ENCODE measurements around the gene BSPRY. TPM values are rescaled to one million over a fixed set of nuclear protein-coding genes. Genes with fewer than 3 reads are reported as not detected.
A peak's percentile ranks its signal among the peaks of the same experiment; 100 is the strongest.

Gene BSPRY
- total RNA-seq, 1 experiment from 2014 or later, result 14.5 TPM

- H3K27me3 Mint-ChIP-seq (ENCODE audit: unreplicated experiment), result no peaks in the 10 kb centered on the region
- CTCF ChIA-PET, result no interaction called here
- BruUV-seq (replicated peaks), result TSS peak; percentile 48
- no peak for TF ChIP-seq CTCF (IDR thresholded peaks at IDR 0.05; ENCODE audit: unreplicated experiment)
- H3K27ac Mint-ChIP-seq (ENCODE audit: unreplicated experiment), result no peak overlapping the region
- intact Hi-C loops (cut with micrococcal nuclease; ENCODE audit: unreplicated experiment), result no loop called here
- peaks cover 12% of the 10 kb centered on the region for H3K36me3 Mint-ChIP-seq (ENCODE audit: insufficient read depth, unreplicated experiment)
- no peaks in the 10 kb centered on the region for H3K9me3 Mint-ChIP-seq (ENCODE audit: low read depth, unreplicated experiment)
- DNase-seq, result no peak
- peak overlapping the region; percentile 67 for H3K4me3 Mint-ChIP-seq (ENCODE audit: low read depth, unreplicated experiment)
- peaks cover 24% of the 10 kb centered on the region for H3K4me1 Mint-ChIP-seq (ENCODE audit: low read depth, unreplicated experiment)
These were observed 1.6 kb downstream of the BSPRY start for GRCh38 chr9:113350937-113351336.

GRCh38 chr9:113352006-113352405, 2.7 kb downstream of the BSPRY start:
- no peak overlapping the region for H3K4me3 Mint-ChIP-seq (ENCODE audit: low read depth, unreplicated experiment)
- H3K36me3 Mint-ChIP-seq (ENCODE audit: insufficient read depth, unreplicated experiment), result peaks cover 12% of the 10 kb centered on the region
- no peak for TF ChIP-seq CTCF (IDR thresholded peaks at IDR 0.05; ENCODE audit: unreplicated experiment)
- no peak overlapping the region for H3K27ac Mint-ChIP-seq (ENCODE audit: unreplicated experiment)
- no peaks in the 10 kb centered on the region for H3K9me3 Mint-ChIP-seq (ENCODE audit: low read depth, unreplicated experiment)
- H3K4me1 Mint-ChIP-seq (ENCODE audit: low read depth, unreplicated experiment), result peaks cover 24% of the 10 kb centered on the region
- no peak for DNase-seq
- intact Hi-C loops (cut with micrococcal nuclease; ENCODE audit: unreplicated experiment), result no loop called here
- CTCF ChIA-PET, result interaction anchor here (0.6 kb wide), 1 partner anchor 98 kb away, joined by 7 read pairs; no protein-coding TSS in a partner anchor
- no peaks in the 10 kb centered on the region for H3K27me3 Mint-ChIP-seq (ENCODE audit: unreplicated experiment)
- BruUV-seq (replicated peaks), result no TSS peak

GRCh38 chr9:113352411-113352810, 3.1 kb downstream of the BSPRY start:
- peaks cover 24% of the 10 kb centered on the region for H3K4me1 Mint-ChIP-seq (ENCODE audit: low read depth, unreplicated experiment)
- TF ChIP-seq CTCF (IDR thresholded peaks at IDR 0.05; ENCODE audit: unreplicated experiment), result no peak
- DNase-seq, result no peak
- CTCF ChIA-PET, result no interaction called here
- no peaks in the 10 kb centered on the region for H3K27me3 Mint-ChIP-seq (ENCODE audit: unreplicated experiment)
- BruUV-seq (replicated peaks), result no TSS peak
- peaks cover 12% of the 10 kb centered on the region for H3K36me3 Mint-ChIP-seq (ENCODE audit: insufficient read depth, unreplicated experiment)
- intact Hi-C loops (cut with micrococcal nuclease; ENCODE audit: unreplicated experiment), result no loop called here
- H3K4me3 Mint-ChIP-seq (ENCODE audit: low read depth, unreplicated experiment), result no peak overlapping the region
- no peak overlapping the region for H3K27ac Mint-ChIP-seq (ENCODE audit: unreplicated experiment)
- H3K9me3 Mint-ChIP-seq (ENCODE audit: low read depth, unreplicated experiment), result no peaks in the 10 kb centered on the region

GRCh38 chr9:113355040-113355596, 5.8 kb downstream of the BSPRY start:
- DNase-seq, result no peak
- H3K9me3 Mint-ChIP-seq (ENCODE audit: low read depth, unreplicated experiment), result no peaks in the 10 kb centered on the region
- H3K4me3 Mint-ChIP-seq (ENCODE audit: low read depth, unreplicated experiment), result no peak overlapping the region
- H3K4me1 Mint-ChIP-seq (ENCODE audit: low read depth, unreplicated experiment), result peaks cover 24% of the 10 kb centered on the region
- no peak for TF ChIP-seq CTCF (IDR thresholded peaks at IDR 0.05; ENCODE audit: unreplicated experiment)
- no peak overlapping the region for H3K27ac Mint-ChIP-seq (ENCODE audit: unreplicated experiment)
- no TSS peak for BruUV-seq (replicated peaks)
- intact Hi-C loops (cut with micrococcal nuclease; ENCODE audit: unreplicated experiment), result no loop called here
- H3K27me3 Mint-ChIP-seq (ENCODE audit: unreplicated experiment), result no peaks in the 10 kb centered on the region
- CTCF ChIA-PET, result no interaction called here
- peaks cover 5% of the 10 kb centered on the region for H3K36me3 Mint-ChIP-seq (ENCODE audit: insufficient read depth, unreplicated experiment)

Data from Calu3 (cell line).